Smooth muscle cell (in vitro differentiated cells): ENCODE measurements around the gene MANEAL. TPM values are rescaled to one million over a fixed set of nuclear protein-coding genes. Genes with fewer than 3 reads are reported as not detected.

Experiments
- DNase-seq: peaks from one replicate; lab custom pipeline; 2025; ENCODE audit not compliant: unreplicated experiment; lab: John Stamatoyannopoulos, UW
- H2AFZ ChIP-seq: fragments of 200-600 bp; sonication (generic); 2 replicates; pipeline ENCODE4 v1.6.0; 2016; ENCODE audit warnings: antibody characterized with exemption, low read depth, mild to moderate bottlenecking
- H3F3A ChIP-seq: fragments of 200-600 bp; sonication (generic); 2 replicates; pipeline ENCODE4 v1.6.0; 2017; ENCODE audit warnings: antibody characterized with exemption, low read depth
- H3K27ac ChIP-seq: fragments of 200-600 bp; sonication (generic); 2 replicates; pipeline ENCODE4 v1.5.1; 2016; ENCODE audit warnings: low read depth, mild to moderate bottlenecking
- H3K27me3 ChIP-seq: fragments of 200-600 bp; sonication (generic); 2 replicates; pipeline ENCODE4 v1.6.1; 2016; ENCODE audit warnings: low read depth, mild to moderate bottlenecking
- H3K36me3 ChIP-seq: fragments of 200-600 bp; sonication (generic); 2 replicates; pipeline ENCODE4 v1.5.1; 2016; ENCODE audit warnings: low read depth
- H3K4me1 ChIP-seq: fragments of 200-600 bp; sonication (generic); 2 replicates; pipeline ENCODE4 v1.5.1; 2016; ENCODE audit warnings: low read depth
- H3K4me2 ChIP-seq: fragments of 200-600 bp; sonication (generic); 2 replicates; pipeline ENCODE4 v1.6.0; 2016; ENCODE audit warnings: mild to moderate bottlenecking
- H3K4me3 ChIP-seq: fragments of 200-600 bp; sonication (generic); 2 replicates; pipeline ENCODE4 v1.5.1; 2016; ENCODE audit warnings: mild to moderate bottlenecking
- H3K79me2 ChIP-seq: fragments of 200-600 bp; sonication (generic); 2 replicates; pipeline ENCODE4 v1.6.0; 2016; ENCODE audit warnings: low read depth, mild to moderate bottlenecking
- H3K9ac ChIP-seq: fragments of 200-600 bp; sonication (generic); 2 replicates; pipeline ENCODE4 v1.6.0; 2016; ENCODE audit warnings: low read depth
- H3K9me3 ChIP-seq: fragments of 200-600 bp; sonication (generic); replicated peaks from 2 replicates; pipeline ENCODE4 v1.5.1; 2016; ENCODE audit warnings: low read depth
- H4K20me1 ChIP-seq: fragments of 200-600 bp; sonication (generic); 2 replicates; pipeline ENCODE4 v1.6.0; 2016; ENCODE audit warnings: low read depth
- CTCF ChIP-seq: fragments of 200-600 bp; sonication (generic); IDR thresholded peaks from 2 replicates; pipeline ENCODE4 v1.5.1; 2017; ENCODE audit warnings: borderline replicate concordance, mild to moderate bottlenecking, antibody characterized with exemption; ENCODE audit not compliant: insufficient read depth, poor library complexity, severe bottlenecking
- WGBS: methylation state at CpG from one replicate; pipeline ENCODE4 v1.1.7; 2016; ENCODE audit warnings: low lambda C conversion rate; 5-methylcytosine and 5-hydroxymethylcytosine counted together
- polyA plus RNA-seq: library from polyadenylated mRNA; unstranded; fragments of >200 nt; fragmentation: Nextera tagmentation; extraction: Ambion mirVana; gene quantifications from 2 replicates; pipeline ENCODE4 v1.2.1, GENCODE V29; 2016
- total RNA-seq: library from RNA; depleted of rRNA; stranded (reverse); fragments of >200 nt; gene quantifications from 2 replicates; pipeline ENCODE4 v1.2.3, GENCODE V29; 2014

MANEAL gene
- total and polyA plus RNA-seq, 2 experiments from 2014 or later = 0.61 TPM; not detected in 1

- peaks cover 77% of the 10 kb centered on the region for H4K20me1 ChIP-seq
- no peak overlapping the region for H3K4me2 ChIP-seq
- H3K27ac ChIP-seq = no peak overlapping the region
- no peaks in the 10 kb centered on the region for H3K4me1 ChIP-seq
- DNase-seq = no peak
- H3K9ac ChIP-seq = peak overlapping the region; percentile 1
- 88% methylated on average over 5 of the region's 5 CpGs for WGBS
- H3K27me3 ChIP-seq = no peaks in the 10 kb centered on the region
- H3K36me3 ChIP-seq = no peaks in the 10 kb centered on the region
- no peak overlapping the region for H2AFZ ChIP-seq
- no peaks in the 10 kb centered on the region for H3F3A ChIP-seq
- no peaks in the 10 kb centered on the region for H3K9me3 ChIP-seq
- TF ChIP-seq CTCF = no peak
- H3K4me3 ChIP-seq = no peak overlapping the region
- peaks cover 49% of the 10 kb centered on the region for H3K79me2 ChIP-seq
These were observed 51.5 kb downstream of the MANEAL start for GRCh38 chr1:37845049-37845646.

GRCh38 chr1:37845786-37846185, 52.1 kb downstream of the MANEAL start:
- WGBS = 87% methylated on average over 3 of the region's 3 CpGs
- Histone ChIP-seq H3F3A (no peaks in the 10 kb centered on the region), H3K36me3 (no peaks in the 10 kb centered on the region), H3K9me3 (no peaks in the 10 kb centered on the region), H3K9ac (no peak overlapping the region), H3K27me3 (no peaks in the 10 kb centered on the region), H2AFZ (no peak overlapping the region), H3K79me2 (peaks cover 52% of the 10 kb centered on the region), H3K4me3 (no peak overlapping the region), H3K27ac (no peak overlapping the region), H3K4me1 (no peaks in the 10 kb centered on the region), H3K4me2 (no peak overlapping the region), H4K20me1 (peaks cover 83% of the 10 kb centered on the region)
- no peak for TF ChIP-seq CTCF
- no peak for DNase-seq

GRCh38 chr1:37846647-37847339, 53.1 kb downstream of the MANEAL start:
- no peak for TF ChIP-seq CTCF
- WGBS = 95% methylated on average over 4 of the region's 4 CpGs
- no peaks in the 10 kb centered on the region for H3K9me3 ChIP-seq
- peaks cover 93% of the 10 kb centered on the region for H4K20me1 ChIP-seq
- no peaks in the 10 kb centered on the region for H3K4me1 ChIP-seq
- H3K27me3 ChIP-seq = no peaks in the 10 kb centered on the region
- H3K79me2 ChIP-seq = peaks cover 59% of the 10 kb centered on the region
- no peak overlapping the region for H3K27ac ChIP-seq
- H3F3A ChIP-seq = no peaks in the 10 kb centered on the region
- no peak for DNase-seq
- no peak overlapping the region for H3K9ac ChIP-seq
- H3K4me3 ChIP-seq = no peak overlapping the region
- no peak overlapping the region for H2AFZ ChIP-seq
- H3K4me2 ChIP-seq = no peak overlapping the region
- no peaks in the 10 kb centered on the region for H3K36me3 ChIP-seq
